Progenitor cell of endocrine pancreas (in vitro differentiated cells): ENCODE measurements around the gene DNAI1. TPM values are rescaled to one million over a fixed set of nuclear protein-coding genes. Genes with fewer than 3 reads are reported as not detected.

ENCODE experiments used
- DNase-seq: peaks from one replicate; pipeline ENCODE4 v3.0.0; 2021; ENCODE audit warnings: low spot score; ENCODE audit not compliant: unreplicated experiment
- H3K27ac Mint-ChIP-seq: 2 replicates; pipeline ENCODE4 v1.8.0; 2021; ENCODE audit warnings: mild to moderate bottlenecking, moderate library complexity, mixed read lengths
- H3K27me3 Mint-ChIP-seq: 2 replicates; pipeline ENCODE4 v1.8.0; 2021; ENCODE audit warnings: mixed read lengths
- H3K36me3 Mint-ChIP-seq: 2 replicates; pipeline ENCODE4 v1.8.0; 2022; ENCODE audit warnings: mixed read lengths; ENCODE audit not compliant: insufficient read depth
- H3K4me1 Mint-ChIP-seq: 2 replicates; pipeline ENCODE4 v1.8.0; 2021; ENCODE audit warnings: low read depth, mixed read lengths
- H3K4me3 Mint-ChIP-seq: 2 replicates; pipeline ENCODE4 v1.8.0; 2021; ENCODE audit warnings: low read depth, mild to moderate bottlenecking, moderate library complexity, mixed read lengths
- H3K9me3 Mint-ChIP-seq: 2 replicates; pipeline ENCODE4 v1.8.0; 2021; ENCODE audit warnings: low read depth, mixed read lengths
- total RNA-seq: library from RNA; stranded (reverse); gene quantifications from 2 replicates; pipeline ENCODE4 v1.2.1, GENCODE V29; 2021
- TF ChIP-seq, protein P1 (sequence below): fragments of 200-600 bp; sonication (generic); IDR thresholded peaks from one replicate; pipeline ENCODE4 v1.5.0; 2021; ENCODE audit warnings: antibody characterized with exemption, mild to moderate bottlenecking; ENCODE audit not compliant: unreplicated experiment

DNAI1 gene
- total RNA-seq, 1 donor from 2014 or later: 1.2 TPM

DNA sequence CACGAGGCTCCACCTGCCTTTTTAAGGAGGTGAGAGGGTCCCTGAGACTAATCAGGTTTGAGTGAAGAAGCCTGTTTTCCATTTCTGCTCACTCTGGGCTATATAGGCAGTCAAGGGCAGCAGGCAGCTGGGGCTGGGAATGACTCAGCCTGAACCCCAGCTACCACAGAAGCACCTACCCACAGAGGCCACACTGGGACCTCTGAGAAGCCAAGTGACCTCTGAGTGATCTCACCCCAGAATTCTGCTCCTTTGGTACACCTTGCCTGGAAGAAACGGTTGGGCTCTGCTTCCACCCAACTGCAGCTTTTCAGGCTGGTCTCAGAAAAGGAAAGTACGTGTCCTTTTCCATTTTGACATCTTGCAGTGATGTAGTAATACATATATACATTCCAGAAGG, 7.1 kb upstream of the DNAI1 start:
- no peak for DNase-seq
- no peaks in the 10 kb centered on the region for H3K4me1 Mint-ChIP-seq
- no peaks in the 10 kb centered on the region for H3K36me3 Mint-ChIP-seq
- no peaks in the 10 kb centered on the region for H3K9me3 Mint-ChIP-seq
- H3K4me3 Mint-ChIP-seq: no peak overlapping the region
- TF ChIP-seq, protein P1, sequence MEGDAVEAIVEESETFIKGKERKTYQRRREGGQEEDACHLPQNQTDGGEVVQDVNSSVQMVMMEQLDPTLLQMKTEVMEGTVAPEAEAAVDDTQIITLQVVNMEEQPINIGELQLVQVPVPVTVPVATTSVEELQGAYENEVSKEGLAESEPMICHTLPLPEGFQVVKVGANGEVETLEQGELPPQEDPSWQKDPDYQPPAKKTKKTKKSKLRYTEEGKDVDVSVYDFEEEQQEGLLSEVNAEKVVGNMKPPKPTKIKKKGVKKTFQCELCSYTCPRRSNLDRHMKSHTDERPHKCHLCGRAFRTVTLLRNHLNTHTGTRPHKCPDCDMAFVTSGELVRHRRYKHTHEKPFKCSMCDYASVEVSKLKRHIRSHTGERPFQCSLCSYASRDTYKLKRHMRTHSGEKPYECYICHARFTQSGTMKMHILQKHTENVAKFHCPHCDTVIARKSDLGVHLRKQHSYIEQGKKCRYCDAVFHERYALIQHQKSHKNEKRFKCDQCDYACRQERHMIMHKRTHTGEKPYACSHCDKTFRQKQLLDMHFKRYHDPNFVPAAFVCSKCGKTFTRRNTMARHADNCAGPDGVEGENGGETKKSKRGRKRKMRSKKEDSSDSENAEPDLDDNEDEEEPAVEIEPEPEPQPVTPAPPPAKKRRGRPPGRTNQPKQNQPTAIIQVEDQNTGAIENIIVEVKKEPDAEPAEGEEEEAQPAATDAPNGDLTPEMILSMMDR: no peak
- peaks cover 8% of the 10 kb centered on the region for H3K27me3 Mint-ChIP-seq
- H3K27ac Mint-ChIP-seq: no peak overlapping the region

DNA sequence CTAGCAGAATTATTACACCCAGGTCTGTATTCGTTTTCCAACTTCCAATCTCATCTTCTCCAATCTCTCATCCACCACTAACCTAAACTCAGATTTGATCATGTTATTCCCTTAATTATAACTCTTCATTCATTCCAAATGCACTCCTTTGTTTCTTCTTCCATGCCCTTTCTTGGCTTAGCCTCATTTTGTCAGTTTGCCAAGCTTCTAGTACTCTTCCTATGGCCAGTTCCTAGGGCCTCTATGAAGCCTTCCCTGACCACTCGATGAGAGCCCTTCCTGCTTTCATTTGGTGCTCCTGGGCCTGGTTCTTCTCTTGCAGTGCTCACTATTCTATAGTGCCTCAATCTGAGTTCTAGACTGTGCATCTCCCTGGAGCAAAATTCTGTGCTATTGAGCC, 6.0 kb upstream of the DNAI1 start:
- Mint-ChIP-seq H3K9me3 (no peaks in the 10 kb centered on the region), H3K27me3 (peaks cover 19% of the 10 kb centered on the region), H3K4me1 (peaks cover 9% of the 10 kb centered on the region), H3K36me3 (no peaks in the 10 kb centered on the region), H3K27ac (no peak overlapping the region), H3K4me3 (no peak overlapping the region)
- no peak for DNase-seq
- TF ChIP-seq, protein P1: no peak

DNA sequence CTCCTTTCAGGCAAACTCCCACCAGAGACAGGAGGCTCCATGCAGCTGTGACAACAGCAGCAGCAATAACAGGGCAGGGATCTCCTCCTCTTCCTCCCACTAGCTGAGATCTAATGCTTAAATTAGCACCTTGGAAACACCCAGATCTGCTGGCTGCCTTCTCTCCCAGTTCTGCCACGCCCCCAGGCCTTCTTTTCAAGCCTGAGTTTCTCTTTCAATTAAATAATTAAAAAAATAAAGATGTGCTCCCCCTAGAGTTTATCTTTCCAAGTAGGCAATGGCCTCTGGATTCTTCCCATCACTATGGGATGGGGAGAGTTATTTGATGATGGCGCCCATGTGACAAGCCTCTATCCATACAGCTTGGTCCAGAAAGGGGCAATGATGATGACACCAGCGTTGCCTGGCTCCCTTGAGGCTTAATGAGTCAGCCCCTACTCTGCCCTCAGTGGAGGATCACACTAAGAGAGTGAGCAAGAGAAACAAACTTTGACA, 4.0 kb upstream of the DNAI1 start:
- H3K27me3 Mint-ChIP-seq: peaks cover 19% of the 10 kb centered on the region
- peaks cover 22% of the 10 kb centered on the region for H3K4me1 Mint-ChIP-seq
- TF ChIP-seq, protein P1: no peak
- no peaks in the 10 kb centered on the region for H3K36me3 Mint-ChIP-seq
- no peak overlapping the region for H3K27ac Mint-ChIP-seq
- no peak overlapping the region for H3K4me3 Mint-ChIP-seq
- no peak for DNase-seq
- no peaks in the 10 kb centered on the region for H3K9me3 Mint-ChIP-seq

- TF ChIP-seq, protein P1: no peak
- no peak for DNase-seq
- Mint-ChIP-seq H3K4me1 (peaks cover 23% of the 10 kb centered on the region), H3K27ac (no peak overlapping the region), H3K4me3 (no peak overlapping the region), H3K36me3 (no peaks in the 10 kb centered on the region), H3K9me3 (no peaks in the 10 kb centered on the region), H3K27me3 (peaks cover 19% of the 10 kb centered on the region)
Measured at GRCh38 chr9:34456151-34456550, 2.5 kb upstream of the DNAI1 start.

GRCh38 chr9:34456746-34457145, 1.9 kb upstream of the DNAI1 start:
- H3K4me3 Mint-ChIP-seq: peak overlapping the region; percentile 89
- H3K9me3 Mint-ChIP-seq: no peaks in the 10 kb centered on the region

More at GRCh38 chr9:34456746-34457145, 1.9 kb upstream of the DNAI1 start:
- Mint-ChIP-seq H3K36me3 (no peaks in the 10 kb centered on the region), H3K27ac (peak overlapping the region; percentile 97), H3K27me3 (peaks cover 19% of the 10 kb centered on the region), H3K4me1 (peaks cover 27% of the 10 kb centered on the region)
- TF ChIP-seq, protein P1: no peak
- no peak for DNase-seq
